GM12875 (cell line): ENCODE measurements around the gene WDR36.

Source experiments
- H3K4me3 ChIP-seq: one replicate; pipeline ENCODE4 v1.5.1; 2011; ENCODE audit warnings: low read depth, low read length, control low read depth
- TF ChIP-seq, protein P1 (sequence below): IDR thresholded peaks from 2 replicates; pipeline ENCODE4 v1.5.1; 2011; ENCODE audit warnings: low read depth, mild to moderate bottlenecking, control low read depth, inconsistent platforms, low read length, moderate library complexity, borderline replicate concordance; ENCODE audit not compliant: insufficient read depth

The WDR36 gene

DNA sequence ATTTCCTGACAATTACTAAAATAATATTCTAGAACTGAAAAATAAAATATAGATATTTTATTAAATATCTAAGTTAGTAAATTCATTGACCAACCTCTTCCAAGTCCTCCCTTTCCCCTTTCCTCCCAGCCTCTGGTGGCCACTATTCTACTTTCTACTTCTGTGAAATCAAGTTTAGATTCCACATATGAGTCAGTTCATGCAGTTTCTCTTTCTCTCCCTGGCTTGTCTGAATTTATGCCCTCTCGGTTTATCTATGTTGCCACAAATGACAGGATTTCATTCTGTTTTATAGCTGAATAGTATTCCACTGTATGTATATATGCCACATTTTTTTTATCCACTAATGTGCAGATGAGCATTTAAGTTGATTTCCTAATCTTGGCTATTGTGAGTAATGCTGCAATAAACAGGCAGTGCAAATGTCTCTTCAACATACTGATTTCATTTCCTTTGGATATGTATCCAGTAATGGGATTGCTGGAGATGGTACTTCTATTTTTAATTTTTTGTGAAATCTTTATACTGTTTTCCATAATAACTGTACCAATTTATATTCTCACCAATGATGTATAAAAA, 52.3 kb downstream of the WDR36 start:
- no peak overlapping the region for H3K4me3 ChIP-seq
- TF ChIP-seq, protein P1, sequence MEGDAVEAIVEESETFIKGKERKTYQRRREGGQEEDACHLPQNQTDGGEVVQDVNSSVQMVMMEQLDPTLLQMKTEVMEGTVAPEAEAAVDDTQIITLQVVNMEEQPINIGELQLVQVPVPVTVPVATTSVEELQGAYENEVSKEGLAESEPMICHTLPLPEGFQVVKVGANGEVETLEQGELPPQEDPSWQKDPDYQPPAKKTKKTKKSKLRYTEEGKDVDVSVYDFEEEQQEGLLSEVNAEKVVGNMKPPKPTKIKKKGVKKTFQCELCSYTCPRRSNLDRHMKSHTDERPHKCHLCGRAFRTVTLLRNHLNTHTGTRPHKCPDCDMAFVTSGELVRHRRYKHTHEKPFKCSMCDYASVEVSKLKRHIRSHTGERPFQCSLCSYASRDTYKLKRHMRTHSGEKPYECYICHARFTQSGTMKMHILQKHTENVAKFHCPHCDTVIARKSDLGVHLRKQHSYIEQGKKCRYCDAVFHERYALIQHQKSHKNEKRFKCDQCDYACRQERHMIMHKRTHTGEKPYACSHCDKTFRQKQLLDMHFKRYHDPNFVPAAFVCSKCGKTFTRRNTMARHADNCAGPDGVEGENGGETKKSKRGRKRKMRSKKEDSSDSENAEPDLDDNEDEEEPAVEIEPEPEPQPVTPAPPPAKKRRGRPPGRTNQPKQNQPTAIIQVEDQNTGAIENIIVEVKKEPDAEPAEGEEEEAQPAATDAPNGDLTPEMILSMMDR, result no peak

GRCh38 chr5:111146053-111146452, 53.9 kb downstream of the WDR36 start:
- TF ChIP-seq, protein P1, result no peak
- no peak overlapping the region for H3K4me3 ChIP-seq

DNA sequence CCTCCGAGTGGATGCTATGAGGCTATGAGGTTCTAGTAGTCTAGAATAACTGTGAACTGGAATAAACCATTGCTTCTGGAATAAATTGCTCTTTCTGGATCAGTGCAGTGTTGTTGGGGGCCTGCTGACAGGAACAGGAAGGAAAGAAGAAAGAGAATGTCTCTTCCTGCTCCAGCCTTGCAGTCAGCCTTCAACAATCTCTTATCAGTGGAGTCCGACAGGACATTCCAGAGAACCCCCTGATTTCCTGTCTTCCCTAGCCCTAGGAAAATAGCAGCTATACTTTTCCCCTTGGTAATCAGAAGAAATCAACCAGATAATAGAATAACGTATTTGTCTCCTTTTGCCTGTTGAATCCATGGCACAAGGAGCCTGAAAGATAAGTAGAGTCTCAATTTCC, 55.4 kb downstream of the WDR36 start:
- no peak overlapping the region for H3K4me3 ChIP-seq
- TF ChIP-seq, protein P1, result no peak

DNA sequence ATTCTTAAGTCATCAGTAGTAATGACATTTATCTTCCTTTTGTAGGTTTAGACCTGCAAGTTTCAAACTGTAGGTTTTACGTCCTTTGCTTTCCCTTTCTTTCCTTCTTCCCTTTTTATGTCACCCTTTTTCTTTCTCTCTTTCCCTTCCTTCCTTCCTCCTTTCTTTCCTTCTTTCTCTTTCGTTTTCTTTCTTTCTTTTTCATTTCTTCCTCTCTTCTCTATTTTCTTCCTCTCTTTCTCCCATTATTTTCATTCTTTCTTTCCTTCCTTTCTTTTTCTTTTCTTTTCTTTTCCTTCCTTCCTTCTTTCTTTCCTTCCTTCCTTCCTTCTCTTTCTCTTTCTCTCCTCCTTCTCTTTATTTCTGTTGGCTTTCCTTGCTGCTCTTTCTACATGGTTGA, 59.9 kb downstream of the WDR36 start:
- no peak overlapping the region for H3K4me3 ChIP-seq
- TF ChIP-seq, protein P1, result no peak

- no peak overlapping the region for H3K4me3 ChIP-seq
- TF ChIP-seq, protein P1, result no peak
These were observed 61.3 kb downstream of the WDR36 start for GRCh38 chr5:111153483-111153882.

DNA sequence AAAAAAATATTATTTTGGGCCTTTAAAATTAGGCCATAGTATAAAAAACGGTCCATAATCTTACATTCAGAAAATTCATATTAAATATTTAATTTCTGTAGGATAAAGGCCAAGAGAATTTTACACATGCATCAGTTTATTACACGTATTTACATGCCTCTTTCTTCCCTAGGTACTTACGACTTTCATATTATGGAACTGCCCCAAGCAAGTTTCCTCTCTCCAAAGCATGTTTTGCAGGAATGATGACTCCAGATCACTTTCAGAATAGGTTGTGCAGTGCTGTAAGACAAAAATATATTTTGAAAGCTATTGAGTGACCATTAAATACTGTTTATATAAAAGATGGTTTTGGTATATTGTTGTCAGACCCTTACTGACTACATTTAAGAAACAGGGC, 61.8 kb downstream of the WDR36 start:
- TF ChIP-seq, protein P1, result no peak
- H3K4me3 ChIP-seq, result no peak overlapping the region

GRCh38 chr5:111158105-111158744, 66.1 kb downstream of the WDR36 start:
- TF ChIP-seq, protein P1, result peak; percentile 98
- H3K4me3 ChIP-seq, result no peak overlapping the region
